ENCODE results near the gene SERPING1.

The SERPING1 gene

DNA sequence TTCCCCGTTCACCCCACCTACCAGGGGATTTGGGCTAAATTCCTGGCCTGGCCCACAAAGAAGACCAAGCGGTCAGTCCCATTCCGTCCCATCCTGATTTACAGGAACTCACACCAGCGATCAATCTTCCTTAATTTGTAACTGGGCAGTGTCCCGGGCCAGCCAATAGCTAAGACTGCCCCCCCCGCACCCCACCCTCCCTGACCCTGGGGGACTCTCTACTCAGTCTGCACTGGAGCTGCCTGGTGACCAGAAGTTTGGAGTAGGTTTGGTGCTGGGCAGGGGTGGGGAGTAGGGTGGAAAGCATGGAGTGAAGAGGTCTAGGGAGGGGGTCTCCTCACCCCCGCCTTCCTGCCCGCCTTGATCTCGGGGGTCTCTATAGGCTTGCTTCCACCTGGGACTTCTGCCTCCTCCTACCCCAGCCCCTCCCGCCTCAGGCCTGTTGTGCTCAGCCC lies at the start of gene SERPING1:
Gene SERPING1, plus strand, starts transcription at position 225 of the 455 bp plus-strand sequence. CDS start 586 bp downstream, outside the sequence.
- no peak for ATAC-seq

DNA sequence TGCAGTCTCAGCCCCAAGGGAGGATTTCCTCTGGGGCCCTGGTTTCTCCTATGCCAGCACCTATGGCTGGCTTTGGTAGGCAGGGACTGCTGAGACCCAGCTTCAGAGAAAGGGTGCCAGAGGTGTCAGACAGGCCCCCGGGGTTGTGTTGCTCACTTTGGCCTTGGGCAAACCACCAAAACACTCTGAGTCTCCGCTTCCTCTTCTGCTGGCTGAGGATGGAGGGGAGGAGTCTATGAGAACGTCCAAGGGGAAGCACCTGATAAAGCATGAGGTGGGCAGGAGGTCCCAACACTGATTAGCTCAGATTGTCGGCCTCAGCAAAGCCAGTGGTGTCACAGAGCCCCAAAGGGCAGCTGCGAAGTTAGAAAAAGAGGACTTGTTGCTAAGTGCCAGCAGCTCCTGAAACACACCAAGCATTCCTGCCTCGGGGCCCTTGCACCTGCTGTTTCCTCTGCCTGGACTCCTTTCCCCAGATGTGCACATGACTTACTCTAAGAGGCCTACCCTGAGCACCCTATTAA lies 49.6 kb upstream of the SERPING1 start:
- ATAC-seq = peak; percentile 23 to 59

GRCh38 chr11:57549983-57550382 lies 47.5 kb upstream of the SERPING1 start:
- no peak for ATAC-seq

- ATAC-seq = no peak
These were observed 45.5 kb upstream of the SERPING1 start for GRCh38 chr11:57551941-57552340.

DNA sequence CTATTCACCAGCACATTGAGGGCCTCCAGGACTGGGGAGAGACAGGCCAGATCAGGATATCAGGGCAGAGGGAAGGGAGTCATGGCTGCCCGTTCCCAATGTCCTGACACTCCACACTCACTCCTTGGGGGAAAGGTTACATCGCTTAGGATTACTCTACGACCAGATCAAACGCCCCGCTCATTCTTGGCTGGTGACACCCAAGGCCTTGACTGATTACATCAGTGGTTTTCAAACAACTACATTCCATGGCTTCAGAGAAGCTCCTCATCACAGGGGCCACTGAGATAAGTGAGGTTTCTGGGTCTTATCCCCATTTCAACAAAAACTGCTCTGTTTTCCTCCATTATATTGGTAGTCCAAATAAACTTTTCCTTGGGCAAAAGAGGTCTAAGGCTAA lies 45.0 kb upstream of the SERPING1 start:
- ATAC-seq = no peak

DNA sequence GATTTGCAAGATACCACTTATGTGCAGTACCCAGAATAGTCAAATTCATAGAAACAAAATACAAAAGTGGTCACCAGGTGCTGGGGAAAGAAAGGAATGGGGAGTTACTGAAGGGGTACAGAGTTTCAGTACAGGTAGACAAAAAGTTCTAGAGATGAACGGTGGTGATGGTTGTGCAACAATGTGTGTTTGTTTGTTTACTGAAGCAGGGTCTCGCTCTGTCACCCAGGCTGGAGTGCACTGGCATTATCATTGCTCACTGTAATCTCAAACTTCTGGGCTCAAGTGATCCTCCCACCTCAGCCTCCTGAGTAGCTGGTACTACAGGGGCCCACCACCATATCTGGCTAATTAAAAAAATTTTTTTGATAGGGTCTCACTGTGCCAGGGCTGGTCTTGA lies 42.1 kb upstream of the SERPING1 start:
- ATAC-seq = no peak

DNA sequence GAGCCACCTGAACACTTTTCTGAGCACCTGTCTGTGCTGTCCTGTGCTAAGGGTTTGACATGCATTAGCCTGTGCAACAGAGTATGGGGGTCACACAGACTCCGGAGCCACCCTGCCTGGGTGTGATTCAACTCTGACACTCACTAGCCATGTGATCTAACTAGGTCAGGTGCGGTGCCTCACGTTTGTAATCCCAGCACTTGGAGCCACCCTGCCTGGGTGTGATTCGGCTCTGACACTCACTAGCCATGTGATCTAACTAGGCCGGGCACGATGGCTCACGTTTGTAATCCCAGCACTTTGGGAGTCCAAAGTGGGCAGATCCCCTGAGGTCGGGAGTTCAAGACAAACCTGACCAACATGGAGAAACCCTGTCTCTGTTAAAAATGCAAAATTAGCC lies 41.4 kb upstream of the SERPING1 start:
- no peak for ATAC-seq

- no peak for ATAC-seq
These were observed 37.3 kb upstream of the SERPING1 start for GRCh38 chr11:57560146-57560545.

DNA sequence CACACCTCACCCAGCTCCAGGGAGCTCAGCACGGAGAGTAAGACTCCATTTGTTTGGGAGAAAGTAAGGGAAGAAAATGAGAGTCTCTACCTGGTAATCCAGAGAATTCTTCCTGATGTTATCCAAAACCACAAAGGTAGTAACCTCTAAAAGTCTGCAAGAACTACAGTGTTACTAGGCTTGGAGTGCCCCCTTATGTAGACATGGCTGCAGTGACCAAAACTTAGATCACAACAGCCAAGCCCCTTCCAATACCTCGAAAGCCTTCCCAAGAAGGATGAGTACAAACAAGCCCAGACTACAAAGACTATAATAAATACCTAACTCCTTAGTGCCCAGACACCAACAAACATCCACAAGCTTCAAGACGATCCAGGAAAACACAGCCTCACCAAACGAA lies 34.9 kb upstream of the SERPING1 start:
- no peak for ATAC-seq

- ATAC-seq = peak; percentile 37 to 42
These were observed 31.2 kb upstream of the SERPING1 start for GRCh38 chr11:57566005-57566904.

DNA sequence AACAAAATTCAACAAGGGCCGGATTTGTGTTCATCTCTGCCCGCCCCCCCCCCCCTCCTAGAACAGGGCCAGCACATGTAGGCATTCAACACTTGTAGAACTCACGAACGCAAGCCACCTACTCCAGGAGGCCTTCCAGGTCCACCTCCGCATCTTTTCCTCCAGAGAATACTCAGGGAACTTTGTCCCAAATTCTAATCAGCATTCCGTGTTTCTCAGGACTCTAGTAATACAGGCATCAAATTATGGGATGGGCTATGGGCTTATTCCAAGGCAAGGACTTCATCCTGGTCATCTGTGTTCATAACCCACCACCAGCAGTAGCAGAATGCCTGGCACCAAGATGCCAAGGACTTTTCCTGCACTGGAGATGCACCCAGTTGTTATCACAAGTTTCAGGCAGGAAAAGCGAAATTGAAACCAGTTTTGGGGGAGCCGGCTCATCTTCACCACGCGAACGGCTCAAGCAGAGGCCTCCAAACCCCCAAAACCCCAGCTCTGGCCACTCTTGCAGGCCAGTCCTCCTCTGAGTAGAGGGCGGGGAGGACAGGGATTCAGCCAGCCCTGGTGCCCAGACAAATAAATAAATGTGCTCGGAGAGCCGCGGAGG lies 30.5 kb upstream of the SERPING1 start:
- no peak for ATAC-seq

DNA sequence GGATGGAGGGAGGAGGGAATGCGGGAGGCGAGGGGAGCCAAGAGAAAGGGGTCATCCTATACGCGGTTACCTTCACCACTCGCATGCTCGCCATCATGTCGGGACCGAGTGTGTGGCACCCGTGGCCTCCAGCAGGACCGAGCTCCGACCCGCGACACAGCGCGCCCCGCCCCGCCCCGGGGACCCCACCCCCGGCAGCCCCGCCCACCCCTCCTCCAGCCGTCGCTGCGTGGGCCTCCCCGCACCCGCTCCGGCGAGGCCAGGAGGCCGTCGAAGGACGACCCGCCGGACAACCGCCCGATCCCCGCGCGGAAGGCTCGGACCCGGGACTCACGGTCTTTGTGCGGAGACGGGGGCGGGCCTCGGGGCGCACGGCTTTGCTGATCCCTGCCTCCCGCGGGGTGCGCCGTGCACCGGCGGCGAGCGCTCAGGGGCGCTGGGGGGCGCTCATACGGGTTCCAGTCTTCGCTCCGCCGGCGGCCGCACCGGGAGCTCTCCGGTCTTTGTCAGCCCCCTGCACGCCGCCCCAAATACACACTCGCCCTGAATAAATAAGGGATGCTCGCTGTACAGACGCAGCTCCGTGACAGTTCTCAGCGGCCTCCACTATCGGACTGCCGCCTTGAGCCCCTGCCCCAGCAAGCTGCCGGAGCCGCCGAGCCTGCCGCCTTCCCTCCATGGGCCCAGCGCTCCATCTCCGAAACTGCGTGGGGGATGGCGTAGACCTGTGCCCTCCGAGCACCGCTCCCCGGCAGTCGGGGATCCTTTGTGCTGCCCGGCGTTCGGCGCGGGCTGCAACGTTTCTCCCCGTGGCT lies 29.8 kb upstream of the SERPING1 start, which contains the start of gene UBE2L6:
Gene UBE2L6, minus strand, starts transcription at position 158 of the 815 bp plus-strand sequence. Its CDS starts 61 bp downstream, at position 97.
- peak; percentile 76 to 78 for ATAC-seq

DNA sequence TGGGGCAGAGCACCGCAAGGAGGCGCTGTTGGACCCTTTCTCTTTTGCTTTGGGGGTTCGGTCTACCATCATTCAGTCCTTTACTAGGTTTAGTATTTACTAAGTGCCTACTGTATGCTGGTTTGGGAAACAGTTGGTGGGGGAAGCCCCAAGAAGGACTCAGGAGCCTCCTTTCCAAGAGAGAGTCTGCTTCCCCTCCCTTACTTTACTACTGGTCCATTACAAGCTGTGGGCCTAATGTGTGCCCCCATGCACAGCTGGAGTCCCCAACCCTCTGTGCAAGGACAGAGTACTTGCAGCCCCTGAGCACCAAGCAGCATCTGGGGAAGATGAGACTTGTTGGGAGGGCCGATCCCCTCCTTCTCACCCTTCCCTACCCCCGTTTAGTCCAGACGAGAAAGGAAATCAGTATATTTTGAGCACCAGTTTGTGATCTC lies 29.1 kb upstream of the SERPING1 start:
- ATAC-seq = peak; percentile 4 to 7

- ATAC-seq = no peak
These were observed 25.9 kb upstream of the SERPING1 start for GRCh38 chr11:57571606-57572005.

- ATAC-seq = no peak
These were observed 23.4 kb upstream of the SERPING1 start for GRCh38 chr11:57574061-57574460.

DNA sequence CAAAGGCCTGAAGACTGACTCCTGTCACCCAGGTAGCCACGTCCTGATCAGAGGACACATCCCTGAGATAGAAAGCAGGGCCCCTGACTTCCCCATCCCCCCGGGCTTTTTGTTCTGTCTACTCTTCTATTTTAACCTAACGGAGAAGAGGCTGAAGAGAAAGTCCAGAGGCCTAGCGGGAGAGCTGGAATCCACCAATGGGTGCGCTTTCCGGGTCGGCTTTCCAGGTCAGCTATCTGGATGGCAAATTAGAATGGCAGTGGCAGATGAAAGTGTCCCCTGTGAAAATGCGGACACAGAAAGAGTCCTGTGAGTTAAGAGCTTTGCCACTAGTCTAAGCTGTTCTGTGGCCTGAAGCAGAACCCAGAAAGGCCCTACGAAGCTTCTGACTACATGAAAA lies 13.1 kb upstream of the SERPING1 start:
- ATAC-seq = no peak

DNA sequence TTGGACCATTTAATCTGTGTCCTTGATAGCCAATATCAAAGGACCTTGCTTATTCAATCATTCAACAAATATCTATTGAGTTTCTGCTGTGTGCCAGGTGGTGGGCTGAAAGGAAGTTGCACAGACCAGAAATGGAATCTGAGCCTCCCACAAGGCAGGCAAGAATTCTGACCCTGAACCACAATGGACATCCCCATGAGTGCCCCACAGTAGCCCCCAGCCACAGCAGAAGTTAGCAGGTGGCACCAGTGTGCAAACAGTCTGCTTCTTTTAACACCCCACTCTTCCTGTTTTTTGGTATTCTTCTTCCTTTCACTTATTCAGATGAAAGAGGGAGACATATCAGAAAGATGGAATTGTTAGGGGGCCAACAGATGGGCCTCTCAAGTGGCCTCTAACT lies 12.2 kb upstream of the SERPING1 start:
- no peak for ATAC-seq

- no peak for ATAC-seq
These were observed 10.7 kb upstream of the SERPING1 start for GRCh38 chr11:57586711-57587245.

DNA sequence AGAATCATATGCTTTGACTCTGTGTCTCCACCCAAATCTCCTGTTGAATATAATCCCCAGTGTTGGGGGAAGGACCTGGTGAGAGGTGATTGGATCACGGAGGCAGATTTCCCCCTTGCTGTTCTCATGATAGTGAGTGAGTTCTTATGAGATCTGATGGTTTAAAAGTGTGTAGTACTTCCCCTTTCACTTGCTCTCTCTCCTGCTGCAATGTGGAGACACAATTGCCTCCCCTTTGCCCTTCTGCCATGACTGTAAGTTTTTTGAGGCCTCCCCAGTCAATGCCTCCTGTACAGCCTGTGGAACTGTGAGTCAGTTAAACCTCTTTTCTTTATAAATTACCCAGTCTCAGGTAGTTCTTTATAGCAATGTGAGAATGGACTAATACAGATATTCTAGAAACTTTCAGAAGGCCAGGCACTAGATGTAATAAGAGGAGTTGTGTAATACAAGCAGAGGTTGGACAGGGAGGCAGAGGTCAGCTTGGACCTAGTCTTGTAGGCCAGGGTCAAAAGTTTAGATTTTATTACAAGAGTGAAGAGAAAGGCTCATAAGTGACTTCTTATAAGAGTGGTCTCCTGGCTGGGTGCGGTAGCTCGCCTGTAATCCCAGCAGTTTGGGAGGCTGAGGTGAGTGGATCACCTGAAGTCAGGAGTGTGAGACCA lies 9.3 kb upstream of the SERPING1 start:
- no peak for ATAC-seq

DNA sequence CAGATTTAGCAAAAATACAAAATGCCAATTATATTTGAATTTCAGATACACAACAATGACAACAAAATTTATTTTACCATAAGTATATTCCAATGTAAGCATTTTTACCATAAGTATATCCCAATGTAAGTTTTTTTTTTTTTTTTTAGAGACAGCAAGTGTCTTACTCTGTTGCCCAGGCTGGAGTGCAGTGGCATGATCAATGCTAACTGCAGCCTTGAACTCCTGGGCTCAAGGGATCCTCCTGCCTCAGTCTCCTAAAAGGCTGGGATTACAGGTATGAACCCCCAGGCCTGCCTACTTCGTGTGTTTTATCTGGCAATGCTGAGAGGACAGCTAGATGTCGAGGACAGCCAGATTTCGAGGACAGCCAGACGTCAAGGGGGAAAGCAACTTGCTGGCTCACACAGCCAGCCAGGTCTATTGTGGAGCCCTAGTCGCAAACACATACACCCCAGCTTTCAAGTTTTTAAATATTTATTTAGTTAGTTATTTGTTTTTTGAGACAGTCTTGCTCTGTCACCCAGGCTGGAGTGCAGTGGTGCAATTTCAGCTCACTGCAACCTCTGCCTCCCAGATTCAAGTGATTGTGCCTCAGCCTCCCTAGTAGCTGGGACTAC lies 1.1 kb upstream of the SERPING1 start:
- no peak for ATAC-seq

Data from activated CD4-positive, CD25-positive, alpha-beta regulatory T cell treated with anti-CD3 and anti-CD28 coated beads, Interleukin-2, amount 50 U/mL, for 24 hours (primary cell).